Measurements from ENCODE around the gene LRCOL1.

LRCOL1 gene

DNA sequence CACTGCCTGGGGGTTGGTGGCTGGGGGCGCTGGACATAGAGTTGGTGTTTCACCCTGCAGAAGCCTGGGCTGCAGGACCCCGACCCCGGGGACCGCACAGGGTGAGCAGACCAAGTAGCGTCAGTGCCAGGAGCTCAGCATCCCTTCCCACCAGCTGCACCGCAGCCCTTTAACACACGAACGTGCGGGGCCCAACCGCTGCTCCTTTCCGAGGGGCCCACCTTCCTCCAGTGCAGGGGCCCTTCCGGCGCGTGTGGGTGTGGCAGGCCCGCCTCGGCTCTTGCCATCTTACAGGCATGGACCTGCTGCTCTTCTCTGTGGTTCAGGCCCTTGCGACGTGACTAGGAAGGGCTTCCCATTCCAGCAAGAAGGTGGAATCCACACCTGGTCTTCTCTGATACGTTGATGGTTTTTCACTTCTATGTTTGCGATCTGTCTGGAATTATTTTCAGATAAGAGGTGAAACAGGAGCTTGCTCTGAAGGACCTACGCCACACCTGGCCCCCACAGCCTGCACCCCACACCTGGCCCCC lies 47.8 kb downstream of the LRCOL1 start:
- no peak for DNase-seq (ENCODE audit: low read depth)

DNA sequence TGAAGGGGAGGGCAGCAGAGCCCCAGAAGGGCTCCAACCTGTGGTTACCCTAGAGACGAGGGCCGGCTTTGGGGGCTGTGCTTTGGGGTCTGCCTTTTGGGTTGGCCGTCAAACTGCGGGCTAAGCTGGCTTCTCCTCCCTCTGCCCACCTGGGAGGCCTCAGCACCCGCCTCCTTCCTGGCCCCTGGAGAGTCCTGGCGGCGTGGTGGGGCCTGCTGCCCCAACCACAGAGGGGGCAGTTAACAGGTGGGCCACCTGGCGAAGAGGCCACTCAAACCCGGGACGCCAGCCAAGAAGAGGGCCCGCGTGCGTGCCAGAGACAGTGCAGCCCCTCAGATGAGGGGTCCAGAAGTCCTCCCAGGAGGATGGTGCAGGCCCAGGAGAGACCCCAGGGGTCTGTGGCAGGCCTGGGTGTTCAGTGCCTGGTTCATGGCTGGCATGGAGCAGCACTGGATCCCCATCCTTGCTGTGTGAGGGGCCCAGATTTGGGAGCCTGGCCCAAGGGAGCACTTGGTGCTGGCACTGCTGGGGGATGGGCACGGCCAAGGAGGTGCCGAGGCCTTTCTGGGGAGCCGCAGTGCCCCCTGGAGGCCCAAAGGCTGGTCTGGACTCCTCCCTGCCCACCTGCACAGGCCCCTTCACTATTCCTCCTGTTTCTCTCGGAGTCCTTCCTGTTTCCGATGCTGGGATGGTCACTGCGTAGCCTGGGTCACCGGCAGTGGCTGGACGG lies 48.8 kb downstream of the LRCOL1 start:
- DNase-seq (ENCODE audit: low read depth) = no peak

DNA sequence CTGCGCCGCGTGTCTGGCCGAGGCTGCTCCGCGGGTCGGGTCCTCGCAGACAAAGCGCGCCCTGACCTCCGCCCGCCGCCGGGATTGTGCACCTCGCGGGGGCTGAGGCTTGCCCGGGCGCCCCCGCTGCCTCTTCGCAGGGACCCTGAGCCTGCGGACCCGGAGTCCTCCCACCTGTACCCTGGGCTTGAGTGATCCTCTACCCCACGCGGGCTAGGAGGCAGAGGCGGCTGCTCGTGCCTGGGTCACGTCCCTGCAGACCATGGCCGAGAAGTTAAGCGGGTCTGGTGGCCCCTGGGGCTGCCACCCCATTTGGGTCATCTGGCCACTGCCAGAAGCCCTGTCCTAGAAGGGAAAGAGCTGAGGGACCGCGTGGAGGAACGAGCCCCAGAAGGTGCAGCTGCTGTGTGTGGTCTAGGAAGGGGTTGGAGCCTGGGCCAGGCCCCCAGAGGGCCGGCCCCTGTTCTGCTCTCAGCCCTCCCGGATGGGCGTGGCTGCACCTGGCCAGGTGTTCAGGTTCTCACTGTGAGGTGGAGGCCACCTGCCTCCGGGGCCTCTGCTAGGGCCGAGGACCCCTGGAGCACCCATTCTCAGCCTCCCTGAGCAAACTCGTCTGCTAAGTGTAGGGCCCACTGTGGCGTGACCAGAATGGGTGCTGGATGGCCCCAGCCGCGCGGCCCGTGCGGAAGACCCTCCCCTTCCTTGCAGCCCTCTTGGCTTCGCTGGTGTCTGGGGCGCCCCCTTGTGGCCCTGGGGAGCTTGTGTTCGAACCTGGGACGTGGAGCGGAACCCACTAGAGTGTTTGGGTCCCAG lies 49.6 kb downstream of the LRCOL1 start:
- DNase-seq (ENCODE audit: low read depth) = peak; percentile 71

GRCh38 chr12:132560364-132560613 lies 50.1 kb downstream of the LRCOL1 start:
- DNase-seq (ENCODE audit: low read depth) = no peak

DNA sequence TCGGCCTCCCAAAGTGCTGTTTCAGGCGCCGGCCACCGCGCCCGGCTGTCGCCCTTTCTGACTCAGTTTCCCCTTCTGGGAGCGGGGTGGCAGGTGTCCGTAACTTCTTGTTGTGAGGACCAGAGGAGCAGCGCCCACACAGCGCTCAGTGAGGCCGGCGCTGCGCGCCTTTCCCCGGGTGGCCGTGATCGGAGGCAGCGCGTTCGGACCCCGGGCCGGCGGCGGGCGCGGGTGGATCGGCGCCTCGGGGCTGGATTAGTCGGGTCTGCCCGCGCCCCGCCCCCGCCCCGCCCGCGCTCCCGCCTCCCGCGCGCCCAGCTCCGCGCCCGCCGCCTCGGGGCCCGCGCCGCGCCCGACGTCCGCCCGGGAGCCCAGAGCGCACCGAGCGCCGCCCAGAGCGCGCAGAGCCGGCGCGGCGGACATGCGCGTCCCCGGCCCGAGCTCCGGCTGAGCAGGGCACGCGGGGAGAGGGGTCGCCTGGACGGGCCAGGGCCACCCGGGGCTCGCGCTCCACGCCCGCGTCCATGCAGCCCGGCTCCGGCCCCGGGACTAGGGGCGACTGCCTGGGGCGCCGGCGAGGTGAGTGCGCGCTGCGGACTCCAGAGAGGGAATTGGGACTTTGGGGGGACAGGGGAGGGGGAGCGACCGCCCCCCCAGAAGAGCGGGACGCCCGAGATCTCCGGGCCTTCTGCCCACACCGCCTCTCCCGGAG lies 50.6 kb downstream of the LRCOL1 start:
- DNase-seq (ENCODE audit: low read depth) = peak; percentile 55

- DNase-seq (ENCODE audit: low read depth) = no peak
Observed at GRCh38 chr12:132558861-132559623, 51.3 kb downstream of the LRCOL1 start.

- DNase-seq (ENCODE audit: low read depth) = no peak
Observed at GRCh38 chr12:132558042-132558856, 52.1 kb downstream of the LRCOL1 start.

DNA sequence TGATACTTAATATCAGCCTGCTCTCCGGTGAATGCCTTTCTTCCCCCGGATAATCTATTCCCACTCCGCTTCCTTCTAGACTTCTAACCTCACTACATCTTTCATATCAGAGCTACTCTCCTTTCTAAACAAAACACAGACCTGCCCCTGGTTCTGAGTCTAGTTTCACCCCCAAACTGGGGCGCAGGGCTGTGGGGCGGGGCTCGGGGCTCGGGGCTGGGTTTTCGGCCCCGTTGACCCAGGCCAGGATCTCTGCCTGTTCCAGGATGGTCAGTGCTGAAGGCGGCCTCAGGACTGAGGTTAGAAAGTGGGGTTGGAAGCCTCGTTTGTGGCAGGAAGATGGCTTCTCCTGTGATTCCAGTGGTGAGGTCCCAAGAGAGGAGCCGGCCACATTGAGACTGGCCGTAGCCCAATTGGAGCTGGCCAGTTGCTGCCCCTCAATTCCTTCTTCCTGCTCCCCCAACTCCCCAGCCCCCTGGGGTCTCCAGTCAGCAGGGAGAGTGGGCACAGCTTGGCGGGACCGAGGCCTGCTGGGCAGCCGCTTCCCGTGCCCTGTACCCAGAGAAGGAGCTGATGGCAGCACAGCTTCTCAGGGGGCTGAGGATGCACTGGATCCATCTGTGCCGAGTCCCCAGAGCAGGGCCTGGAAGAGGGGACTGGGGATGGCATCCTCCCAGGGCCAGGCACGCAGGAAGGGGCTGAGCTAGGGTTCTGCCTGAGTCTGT lies 52.9 kb downstream of the LRCOL1 start:
- no peak for DNase-seq (ENCODE audit: low read depth)

- no peak for DNase-seq (ENCODE audit: low read depth)
Observed at GRCh38 chr12:132556801-132557200, 53.6 kb downstream of the LRCOL1 start.

- DNase-seq (ENCODE audit: low read depth) = no peak
Observed at GRCh38 chr12:132556216-132556615, 54.2 kb downstream of the LRCOL1 start.

GRCh38 chr12:132555686-132556085 lies 54.7 kb downstream of the LRCOL1 start:
- DNase-seq (ENCODE audit: low read depth) = no peak

DNA sequence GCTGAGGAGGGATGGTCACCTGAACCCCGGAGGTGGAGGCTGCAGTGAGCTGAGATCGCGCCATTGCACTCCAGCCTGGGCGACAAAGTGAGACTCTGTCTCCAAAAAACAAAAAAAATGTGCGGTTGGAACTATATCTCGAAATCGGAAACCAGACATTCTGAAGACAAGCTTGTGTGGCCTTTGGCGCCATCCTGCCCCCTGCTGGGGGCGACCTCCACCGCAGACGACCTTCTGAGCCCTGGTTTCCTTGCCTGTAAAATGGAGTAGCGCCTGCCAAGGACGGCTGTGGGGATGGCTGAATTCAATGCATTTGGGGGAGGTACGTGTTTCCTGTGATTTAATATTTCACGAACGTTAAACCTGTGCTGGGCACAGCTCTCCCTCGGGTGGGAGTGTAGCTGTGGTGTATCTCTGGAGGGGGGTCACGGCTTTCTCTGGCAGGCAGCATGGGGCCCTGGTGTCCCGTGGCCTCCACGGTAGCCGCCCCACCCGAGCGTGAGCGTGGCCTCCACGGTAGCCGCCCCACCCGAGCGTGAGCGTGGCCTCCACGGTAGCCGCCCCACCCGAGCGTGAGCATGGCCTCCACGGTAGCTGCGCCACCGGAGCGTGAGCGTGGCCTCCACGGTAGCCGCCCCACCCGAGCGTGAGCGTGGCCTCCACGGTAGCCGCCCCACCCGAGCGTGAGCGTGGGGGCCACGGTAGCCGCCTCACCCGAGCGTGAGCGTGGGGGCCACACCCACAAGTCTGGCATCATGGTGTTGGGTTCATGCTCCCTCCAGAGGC lies 55.3 kb downstream of the LRCOL1 start:
- DNase-seq (ENCODE audit: low read depth) = no peak
